IMR-90 (cell line): ENCODE data around the gene MT3. TPM values are rescaled to one million over a fixed set of nuclear protein-coding genes. Genes with fewer than 3 reads are reported as not detected.

Source experiments
- ATAC-seq: fragments of 200-7000 bp; cut with Tn5 transposase; 2 replicates; pipeline ENCODE4 v1.9.1; 2020; ENCODE audit warnings: low read depth, mild to moderate bottlenecking, moderate library complexity
- BruUV-seq: library from RNA; stranded (reverse); fragments of 400-500 nt; replicated peaks from 2 replicates; lab custom pipeline; 2021; lab: Mats Ljungman, UMichigan
- CTCF ChIA-PET: fragments of 300-600 bp; formaldehyde crosslinking; extraction: SDS; loops from one replicate; lab custom pipeline; 2021; ENCODE audit warnings: antibody characterized with exemption; lab: Yijun Ruan, JAX
- POLR2A ChIA-PET: fragments of 300-600 bp; sonication (Branson Sonifier 250); formaldehyde crosslinking; loops from one replicate; lab custom pipeline; 2022; ENCODE audit warnings: antibody characterized with exemption; ENCODE audit not compliant: unreplicated experiment; lab: Charles Lee
- DNase-seq: peaks from one replicate; pipeline ENCODE4 v3.0.0; 2013
- H2AFZ ChIP-seq: replicated peaks from 2 replicates; pipeline ENCODE3; 2013; ENCODE audit warnings: low read length, mild to moderate bottlenecking; ENCODE audit not compliant: poor library complexity
- H2AK5ac ChIP-seq: 2 replicates; pipeline ENCODE4 v1.6.1; 2013; ENCODE audit warnings: low read depth, low read length, inconsistent platforms
- H2AK9ac ChIP-seq: replicated peaks from 2 replicates; pipeline ENCODE3; 2013; ENCODE audit warnings: mild to moderate bottlenecking, low read depth, low read length, moderate library complexity; ENCODE audit not compliant: poor library complexity
- H2BK120ac ChIP-seq: 2 replicates; pipeline ENCODE4 v1.6.1; 2013; ENCODE audit warnings: low read depth, low read length, inconsistent platforms
- H2BK15ac ChIP-seq: 3 replicates; pipeline ENCODE4 v1.6.1; 2013; ENCODE audit warnings: low read depth, low read length, inconsistent platforms
- H2BK20ac ChIP-seq: 2 replicates; pipeline ENCODE4 v1.6.1; 2013; ENCODE audit warnings: low read depth, mild to moderate bottlenecking, inconsistent platforms, low read length, moderate library complexity
- H2BK5ac ChIP-seq: 2 replicates; pipeline ENCODE4 v1.6.1; 2013; ENCODE audit warnings: mild to moderate bottlenecking, low read depth, low read length, inconsistent platforms; ENCODE audit not compliant: poor library complexity, severe bottlenecking
- H3K14ac ChIP-seq: replicated peaks from 2 replicates; pipeline ENCODE4 v1.6.1; 2013; ENCODE audit warnings: low read depth, low read length, inconsistent platforms
- H3K18ac ChIP-seq: 2 replicates; pipeline ENCODE4 v1.6.1; 2013; ENCODE audit warnings: low read depth, low read length, control low read depth
- H3K23ac ChIP-seq: 2 replicates; pipeline ENCODE4 v1.6.1; 2013; ENCODE audit warnings: low read depth, low read length, inconsistent platforms
- H3K27ac ChIP-seq: 2 replicates; pipeline ENCODE4 v1.5.1; 2013; ENCODE audit warnings: mild to moderate bottlenecking, control low read depth, low read length; ENCODE audit not compliant: insufficient read depth
- H3K27me3 ChIP-seq: 2 replicates; pipeline ENCODE4 v1.6.1; 2013; ENCODE audit warnings: low read length; ENCODE audit not compliant: control insufficient read depth, insufficient read depth
- H3K36me3 ChIP-seq: 2 replicates; pipeline ENCODE4 v1.6.1; 2013; ENCODE audit warnings: low read length, mixed read lengths; ENCODE audit not compliant: control insufficient read depth, insufficient read depth
- H3K4ac ChIP-seq: 2 replicates; pipeline ENCODE4 v1.6.1; 2013; ENCODE audit warnings: low read depth, low read length, inconsistent platforms
- H3K4me1 ChIP-seq: 2 replicates; pipeline ENCODE4 v1.6.1; 2013; ENCODE audit warnings: low read length, mixed read lengths; ENCODE audit not compliant: control insufficient read depth, insufficient read depth
- H3K4me2 ChIP-seq: 2 replicates; pipeline ENCODE4 v1.6.1; 2013; ENCODE audit warnings: low read depth, mild to moderate bottlenecking, control low read depth, low read length, moderate library complexity
- H3K4me3 ChIP-seq: 2 replicates; pipeline ENCODE4 v1.5.1; 2013; ENCODE audit warnings: low read depth, mild to moderate bottlenecking, control low read depth, low read length, moderate library complexity; ENCODE audit not compliant: insufficient read depth
- H3K56ac ChIP-seq: 2 replicates; pipeline ENCODE4 v1.6.1; 2013; ENCODE audit warnings: low read length, inconsistent platforms; ENCODE audit not compliant: insufficient read depth; ENCODE audit errors: extremely low read depth
- H3K79me1 ChIP-seq, 2 experiments: 2 replicates each; pipeline ENCODE4 v1.6.1; 2013; ENCODE audit warnings: low read length in 2 of 2, inconsistent platforms in 1 of 2, low read depth in 1 of 2
- H3K9ac ChIP-seq: 2 replicates; pipeline ENCODE4 v1.6.1; 2013; ENCODE audit warnings: low read depth, low read length, control low read depth
- H3K9me1 ChIP-seq: 2 replicates; pipeline ENCODE4 v1.6.1; 2013; ENCODE audit warnings: low read length, inconsistent platforms; ENCODE audit not compliant: insufficient read depth
- H3K9me3 ChIP-seq: 2 replicates; pipeline ENCODE4 v1.6.1; 2013; ENCODE audit warnings: low read length; ENCODE audit not compliant: control insufficient read depth, insufficient read depth
- H4K20me1 ChIP-seq: 2 replicates; pipeline ENCODE4 v1.6.1; 2013; ENCODE audit warnings: low read length, inconsistent platforms; ENCODE audit not compliant: insufficient read depth
- H4K5ac ChIP-seq: 2 replicates; pipeline ENCODE4 v1.6.1; 2013; ENCODE audit warnings: mild to moderate bottlenecking, low read depth, low read length, control low read depth
- H4K8ac ChIP-seq, 2 experiments: 2 replicates each; pipeline ENCODE4 v1.6.1; 2013; ENCODE audit warnings: low read depth in 2 of 2, low read length in 2 of 2, control low read depth in 1 of 2, inconsistent platforms in 1 of 2
- H4K91ac ChIP-seq: 2 replicates; pipeline ENCODE4 v1.6.1; 2013; ENCODE audit warnings: low read depth, low read length, inconsistent platforms; ENCODE audit not compliant: insufficient read depth
- CTCF ChIP-seq: conservative IDR thresholded peaks from 2 replicates; pipeline ENCODE4 v1.5.1; 2012; ENCODE audit warnings: mild to moderate bottlenecking, low read depth, low read length, improper control_type of control experiment
- FOS ChIP-seq: fragments of 150-350 bp; IDR thresholded peaks from 2 replicates; pipeline ENCODE4 v1.6.1; 2016; ENCODE audit warnings: low read depth, low read length
- MAZ ChIP-seq: IDR thresholded peaks from 2 replicates; pipeline ENCODE4 v1.6.1; 2012; ENCODE audit warnings: low read depth, mild to moderate bottlenecking, low read length, improper control_type of control experiment, moderate library complexity, borderline replicate concordance
- MXI1 ChIP-seq: IDR thresholded peaks from 2 replicates; pipeline ENCODE4 v1.6.1; 2012; ENCODE audit warnings: low read depth, mild to moderate bottlenecking, low read length, moderate library complexity, borderline replicate concordance
- POLR2A ChIP-seq: IDR thresholded peaks from 2 replicates; pipeline ENCODE4 v1.6.1; 2012; ENCODE audit warnings: mild to moderate bottlenecking, low read depth, low read length
- RAD21 ChIP-seq: IDR thresholded peaks from 2 replicates; pipeline ENCODE4 v1.6.1; 2012; ENCODE audit warnings: low read length, improper control_type of control experiment
- RCOR1 ChIP-seq: IDR thresholded peaks from 2 replicates; pipeline ENCODE4 v1.6.1; 2012; ENCODE audit warnings: mild to moderate bottlenecking, low read length, improper control_type of control experiment; ENCODE audit not compliant: insufficient replicate concordance
- USF2 ChIP-seq: fragments of 150-350 bp; IDR thresholded peaks from 2 replicates; pipeline ENCODE4 v1.6.1; 2017; ENCODE audit warnings: mild to moderate bottlenecking, antibody characterized with exemption, low read length, low read depth
- WGBS, 2 experiments: methylation state at CpG; one replicate each; pipeline versions ENCODE4 v1.1.5 to v1.1.7; 2013; ENCODE audit warnings: missing lambda C conversion rate in 2 of 2; ENCODE audit not compliant: insufficient read length in 1 of 2; ENCODE audit errors: extremely low coverage in 2 of 2; 5-methylcytosine and 5-hydroxymethylcytosine counted together
- dilution Hi-C: fragments of 300-500 bp; cut with HindIII; formaldehyde crosslinking; loops from one replicate; pipeline ENCODE4 v1.14.3; 2018; ENCODE audit warnings: low sequenced_read_pairs; ENCODE audit not compliant: unreplicated experiment
- in situ Hi-C: fragments of 300-500 bp; cut with MboI; formaldehyde crosslinking; loops from 3 replicates; pipeline ENCODE4 v1.14.3; 2019; ENCODE audit warnings: low sequenced_read_pairs, inconsistent platforms, mixed read lengths
- intact Hi-C: fragments of 100-400 bp; cut with micrococcal nuclease; formaldehyde crosslinking; loops from 2 replicates; pipeline ENCODE4 v1.10.0; 2022
- polyA plus RNA-seq, 3 experiments: library from polyadenylated mRNA; depleted of rRNA; stranded (reverse); fragments of >200 nt; gene quantifications; 2 replicates each; pipeline ENCODE4 v1.2.3, GENCODE V29; 2012; ENCODE audit warnings: low replicate concordance in 1 of 3
- total RNA-seq: library from RNA; depleted of rRNA; stranded (reverse); fragments of >200 nt; gene quantifications from 2 replicates; pipeline ENCODE4 v1.2.3, GENCODE V29; 2012

Gene MT3
- total and polyA plus RNA-seq, 2 of the 4 experiments (the other 2 are of a cell fraction) = 0.62 TPM; not detected in 1

- peak overlapping the region; percentile 94 for H3K4me2 ChIP-seq
- peak overlapping the region; percentile 92 for H2BK5ac ChIP-seq
- in situ Hi-C loops = no loop called here
- H2BK20ac ChIP-seq = peak overlapping the region; percentile 30; the same call in 1 of the 2 replicates
- peak overlapping the region; percentile 62 for H2AK5ac ChIP-seq
- CTCF ChIA-PET = no interaction called here
- peaks cover 17% of the 10 kb centered on the region for H3K4me1 ChIP-seq
- no peaks in the 10 kb centered on the region for H3K9me3 ChIP-seq
- dilution Hi-C loops = no loop called here
- BruUV-seq = TSS peak; percentile 98
- H3K79me1 ChIP-seq = peaks cover 3 to 13% of the 10 kb centered on the region in 2 experiments; a peak in 3 of 4 replicates
- TF ChIP-seq MAZ (peak; percentile 29; the same call in 1 of the 2 replicates), MXI1 (0 out of 2 replicates have a peak, but pooled peaks have one; percentile 34), RCOR1 (no peak), FOS (0 out of 2 replicates have a peak, but pooled peaks have one; percentile 19), CTCF (no peak), USF2 (0 out of 2 replicates have a peak, but pooled peaks have one; percentile 7), POLR2A (peak; percentile 18), RAD21 (no peak)
- peak overlapping the region; percentile 51 for H3K4me3 ChIP-seq
- H3K9me1 ChIP-seq = peaks cover 4% of the 10 kb centered on the region; the same call in 1 of the 2 replicates
- peaks cover 2% of the 10 kb centered on the region for H3K27me3 ChIP-seq
- DNase-seq (peak; percentile 86), ATAC-seq (peak; percentile 70)
- H3K36me3 ChIP-seq = no peaks in the 10 kb centered on the region
- peak overlapping the region; percentile 96 for H4K91ac ChIP-seq
- POLR2A ChIA-PET = interaction anchor here (0.6 to 3.8 kb wide), 3 partner anchors 9 to 409 kb away, joined by 3 to 37 read pairs (median 12); partner anchors contain the start of gene MT2A
- H3K4ac ChIP-seq = peak overlapping the region; percentile 95
- peak overlapping the region; percentile 98 for H2AFZ ChIP-seq
- peak overlapping the region; percentile 96 for H3K14ac ChIP-seq
- H2BK15ac ChIP-seq = peak overlapping the region; percentile 52; the same call in 2 of the 3 replicates
- H2BK120ac ChIP-seq = peak overlapping the region; percentile 86
- peak overlapping the region; percentile 84 for H3K9ac ChIP-seq
- WGBS, 2 experiments = 20% methylated on average over 4 of the region's 16 CpGs; no CpG with 5 or more reads in 1 of the 2 experiments
- H4K8ac ChIP-seq = peak overlapping the region; percentile 90 to 98
- H2AK9ac ChIP-seq = peak overlapping the region; percentile 97
- peak overlapping the region; percentile 96 for H3K23ac ChIP-seq
- peak overlapping the region; percentile 91 for H3K18ac ChIP-seq
- peak overlapping the region; percentile 88 for H3K56ac ChIP-seq
- peak overlapping the region; percentile 96 for H4K5ac ChIP-seq
- no peaks in the 10 kb centered on the region for H4K20me1 ChIP-seq
- peak overlapping the region; percentile 85 for H3K27ac ChIP-seq
- intact Hi-C loops = loop anchor here (2.0 to 5.0 kb wide), 2 partner anchors 17 to 56 kb away; partner anchors contain the start of genes MT1X and MT2A
Observed at GRCh38 chr16:56625943-56626654, 36.8 kb downstream of the MT3 start.
